Activated CD8-positive, alpha-beta T cell treated with anti-CD3 and anti-CD28 coated beads, Interleukin-2, amount 10 ng/mL, durations not matched to agents 7 days and 5 days (primary cell): ENCODE measurements around the gene WSB2. TPM values are rescaled to one million over a fixed set of nuclear protein-coding genes. Genes with fewer than 3 reads are reported as not detected.

ENCODE experiments used
- ATAC-seq: fragments of 150-1000 bp; cut with Tn5 transposase; one replicate; pipeline ENCODE4 v1.10.0; 2021; ENCODE audit warnings: moderate library complexity
- CTCF ChIA-PET: fragments of 350-600 bp; sonication (Branson Sonifier 250); formaldehyde crosslinking; loops from one replicate; lab custom pipeline; 2021; ENCODE audit warnings: antibody characterized with exemption; lab: Charles Lee
- POLR2A ChIA-PET: fragments of 350-600 bp; sonication (Branson Sonifier 250); formaldehyde crosslinking; loops from one replicate; lab custom pipeline; 2021; ENCODE audit warnings: antibody characterized with exemption; lab: Charles Lee
- DNase-seq: peaks from one replicate; pipeline ENCODE4 v3.0.0-alpha.2; 2020
- H3K27ac Mint-ChIP-seq: one replicate; pipeline ENCODE4 v1.8.0; 2021; ENCODE audit warnings: mild to moderate bottlenecking, mixed read lengths
- H3K27me3 Mint-ChIP-seq: one replicate; pipeline ENCODE4 v1.8.0; 2021; ENCODE audit warnings: low read depth, mixed read lengths
- H3K36me3 Mint-ChIP-seq: one replicate; pipeline ENCODE4 v1.8.0; 2021; ENCODE audit warnings: low read depth, mixed read lengths
- H3K4me1 Mint-ChIP-seq: one replicate; pipeline ENCODE4 v1.8.0; 2021; ENCODE audit warnings: low read depth, mixed read lengths
- H3K4me3 Mint-ChIP-seq: one replicate; pipeline ENCODE4 v1.8.0; 2021; ENCODE audit warnings: mild to moderate bottlenecking, mixed read lengths
- H3K9me3 Mint-ChIP-seq: one replicate; pipeline ENCODE4 v1.8.0; 2022; ENCODE audit warnings: mixed read lengths; ENCODE audit not compliant: insufficient read depth
- total RNA-seq, 2 experiments: library from RNA; stranded (reverse); gene quantifications; one replicate each; pipeline ENCODE4 v1.2.3, GENCODE V29; 2021

Gene WSB2
- total RNA-seq, 2 experiments from 2014 or later = 44.6 to 45.0 TPM

GRCh38 chr12:118061873-118062843, 1.2 kb upstream of the WSB2 start:
- Mint-ChIP-seq H3K4me3 (peak overlapping the region; percentile 94), H3K27me3 (no peaks in the 10 kb centered on the region), H3K9me3 (no peaks in the 10 kb centered on the region), H3K27ac (peak overlapping the region; percentile 94), H3K4me1 (peaks cover 67% of the 10 kb centered on the region), H3K36me3 (peaks cover 17% of the 10 kb centered on the region)
- peak; percentile 30 for DNase-seq
- ATAC-seq = peak; percentile 18
- ChIA-PET POLR2A (interaction anchor here (0.8 to 1.8 kb wide), 5 partner anchors 14 to 314 kb away, joined by 3 to 8 read pairs (median 4); partner anchors contain the start of genes RFC5 and SUDS3), CTCF (interaction anchor here (1.0 to 3.5 kb wide), 3 partner anchors 187 to 316 kb away, joined by 3 to 11 read pairs (median 5); partner anchors contain the start of gene SUDS3)

GRCh38 chr12:118060301-118061010, 523 bp downstream of the WSB2 start:
- POLR2A ChIA-PET = interaction anchor here (0.7 to 1.8 kb wide), 6 partner anchors 9 to 316 kb away, joined by 4 to 10 read pairs (median 6); partner anchors contain the start of genes PEBP1, RFC5 and SUDS3
- no peaks in the 10 kb centered on the region for H3K27me3 Mint-ChIP-seq
- peaks cover 57% of the 10 kb centered on the region for H3K4me1 Mint-ChIP-seq
- H3K9me3 Mint-ChIP-seq = no peaks in the 10 kb centered on the region
- H3K36me3 Mint-ChIP-seq = peaks cover 10% of the 10 kb centered on the region
- CTCF ChIA-PET = interaction anchor here (0.9 to 3.5 kb wide), 3 partner anchors 15 to 317 kb away, joined by 3 to 11 read pairs (median 5); partner anchors contain the start of gene SUDS3
- peak; percentile 20 for ATAC-seq
- peak overlapping the region; percentile 81 for H3K4me3 Mint-ChIP-seq
- H3K27ac Mint-ChIP-seq = peak overlapping the region; percentile 81
- peak; percentile 40 for DNase-seq

GRCh38 chr12:118059341-118060191, 1.4 kb downstream of the WSB2 start:
- H3K4me1 Mint-ChIP-seq = peaks cover 52% of the 10 kb centered on the region
- DNase-seq (no peak), ATAC-seq (no peak)
- peak overlapping the region; percentile 81 for H3K27ac Mint-ChIP-seq
- CTCF ChIA-PET = interaction anchor here (0.8 to 3.5 kb wide), 4 partner anchors 13 to 318 kb away, joined by 3 to 11 read pairs (median 4); partner anchors contain the start of gene SUDS3
- no peaks in the 10 kb centered on the region for H3K27me3 Mint-ChIP-seq
- peak overlapping the region; percentile 81 for H3K4me3 Mint-ChIP-seq
- POLR2A ChIA-PET = interaction anchor here (1.0 to 1.6 kb wide), 3 partner anchors 8 to 76 kb away, joined by 4 to 10 read pairs (median 5); partner anchors contain the start of genes PEBP1 and RFC5
- H3K9me3 Mint-ChIP-seq = no peaks in the 10 kb centered on the region
- H3K36me3 Mint-ChIP-seq = peaks cover 13% of the 10 kb centered on the region

GRCh38 chr12:118058881-118059280, 2.1 kb downstream of the WSB2 start:
- ChIA-PET POLR2A (interaction anchor here (1.6 kb wide), 1 partner anchor 42 kb away, joined by 10 read pairs; the partner anchor contains the start of gene RFC5), CTCF (no interaction called here)
- Mint-ChIP-seq H3K27ac (no peak overlapping the region), H3K4me3 (peak overlapping the region; percentile 81), H3K4me1 (peaks cover 45% of the 10 kb centered on the region), H3K9me3 (no peaks in the 10 kb centered on the region), H3K27me3 (no peaks in the 10 kb centered on the region), H3K36me3 (peaks cover 9% of the 10 kb centered on the region)
- no peak for ATAC-seq
- no peak for DNase-seq

GRCh38 chr12:118058227-118058626, 2.8 kb downstream of the WSB2 start:
- H3K36me3 Mint-ChIP-seq = peaks cover 7% of the 10 kb centered on the region
- ChIA-PET CTCF (interaction anchor here (1.0 kb wide), 1 partner anchor 8 kb away, joined by 3 read pairs; no protein-coding TSS in a partner anchor), POLR2A (no interaction called here)
- no peaks in the 10 kb centered on the region for H3K9me3 Mint-ChIP-seq
- ATAC-seq (no peak), DNase-seq (no peak)
- no peaks in the 10 kb centered on the region for H3K27me3 Mint-ChIP-seq
- peaks cover 41% of the 10 kb centered on the region for H3K4me1 Mint-ChIP-seq
- H3K4me3 Mint-ChIP-seq = no peak overlapping the region
- H3K27ac Mint-ChIP-seq = no peak overlapping the region

- H3K36me3 Mint-ChIP-seq = peaks cover 22% of the 10 kb centered on the region
- no peak overlapping the region for H3K27ac Mint-ChIP-seq
- POLR2A ChIA-PET = interaction anchor here (0.6 to 1.4 kb wide), 2 partner anchors 10 to 199 kb away, joined by 3 to 4 read pairs; no protein-coding TSS in a partner anchor
- ATAC-seq (no peak), DNase-seq (no peak)
- H3K4me3 Mint-ChIP-seq = no peak overlapping the region
- peaks cover 36% of the 10 kb centered on the region for H3K4me1 Mint-ChIP-seq
- H3K9me3 Mint-ChIP-seq = no peaks in the 10 kb centered on the region
- H3K27me3 Mint-ChIP-seq = no peaks in the 10 kb centered on the region
- CTCF ChIA-PET = interaction anchor here (2.2 to 2.3 kb wide), 2 partner anchors 8 to 181 kb away, joined by 13 to 25 read pairs; no protein-coding TSS in a partner anchor
Measured at GRCh38 chr12:118055865-118056773, 4.9 kb downstream of the WSB2 start.

GRCh38 chr12:118055144-118055557, 5.8 kb downstream of the WSB2 start:
- POLR2A ChIA-PET = no interaction called here
- peak; percentile 86 for ATAC-seq
- Mint-ChIP-seq H3K9me3 (no peaks in the 10 kb centered on the region), H3K4me1 (peaks cover 33% of the 10 kb centered on the region), H3K27ac (no peak overlapping the region), H3K36me3 (peaks cover 26% of the 10 kb centered on the region), H3K4me3 (no peak overlapping the region), H3K27me3 (no peaks in the 10 kb centered on the region)
- DNase-seq = peak; percentile 85
- CTCF ChIA-PET = interaction anchor here (0.7 to 2.3 kb wide), 9 partner anchors 9 to 291 kb away, joined by 3 to 25 read pairs (median 5); partner anchors contain the start of gene RFC5

- POLR2A ChIA-PET = no interaction called here
- CTCF ChIA-PET = interaction anchor here (0.8 to 2.0 kb wide), 2 partner anchors 11 to 83 kb away, joined by 3 to 5 read pairs; partner anchors contain the start of gene PEBP1
- Mint-ChIP-seq H3K27me3 (no peaks in the 10 kb centered on the region), H3K36me3 (peaks cover 27% of the 10 kb centered on the region), H3K27ac (peak overlapping the region; percentile 7), H3K4me1 (peaks cover 17% of the 10 kb centered on the region), H3K4me3 (no peak overlapping the region), H3K9me3 (no peaks in the 10 kb centered on the region)
- DNase-seq (no peak), ATAC-seq (no peak)
Measured at GRCh38 chr12:118053071-118053985, 7.7 kb downstream of the WSB2 start.
